Pancreas (tissue), 10 donors: ENCODE measurements around the gene PADI2. TPM values are rescaled to one million over a fixed set of nuclear protein-coding genes. Genes with fewer than 3 reads are reported as not detected.

Experiments
- ATAC-seq, 4 donors: fragments of 200-7000 bp; cut with Tn5 transposase; one replicate each; pipeline versions ENCODE4 v1.8.0 to v1.9.1; 2020; ENCODE audit warnings: mild to moderate bottlenecking in 4 of 4, moderate library complexity in 4 of 4
- DNase-seq, 6 donors: peaks; one replicate each; pipeline ENCODE4 v3.0.0-alpha.2; 2020
- FAIRE-seq: peaks from 2 replicates; lab custom pipeline; 2012; peaks lifted over from hg19 to GRCh38; lab: Jason Lieb, UNC
- H3K27ac ChIP-seq, 4 donors: fragments of 200-600 bp; sonication (generic); 1 replicate in 3 of 4; 2 replicates in 1 of 4; pipeline versions ENCODE4 v1.5.0 to v1.8.0; 2020
- H3K27me3 ChIP-seq, 4 donors: fragments of 200-600 bp; one replicate each; pipeline ENCODE4 v1.8.0; 2021
- H3K36me3 ChIP-seq, 3 donors: fragments of 200-600 bp; sonication (generic) in 1 of 3; one replicate each; pipeline versions ENCODE4 v1.5.0 to v1.8.0; 2020 to 2021
- H3K4me1 ChIP-seq, 3 donors: fragments of 200-600 bp; one replicate each; pipeline ENCODE4 v1.8.0; 2021
- H3K4me3 ChIP-seq, 4 donors: fragments of 200-600 bp; sonication (generic) in 2 of 4; one replicate each; pipeline versions ENCODE4 v1.5.0 to v1.8.0; 2020 to 2021
- H3K9me3 ChIP-seq, 4 donors: fragments of 200-600 bp; one replicate each; pipeline ENCODE4 v1.8.0; 2021
- CTCF ChIP-seq, 4 donors: fragments of 200-600 bp; sonication (generic) in 3 of 4; IDR thresholded peaks; one replicate each; pipeline versions ENCODE4 v1.5.0 to v1.8.0; 2021; ENCODE audit warnings: antibody characterized with exemption in 4 of 4
- WGBS, 2 donors: extraction: QIAGEN DNeasy Blood & Tissue Kit; methylation state at CpG; one replicate each; pipeline ENCODE4 v1.1.7; 2013; 5-methylcytosine and 5-hydroxymethylcytosine counted together
- intact Hi-C, 3 donors: fragments of 100-400 bp; cut with DNase I; formaldehyde crosslinking; loops; one replicate each; pipeline versions ENCODE4 v1.11.1 to v1.14.2; 2022
- polyA plus RNA-seq, 2 donors: library from polyadenylated mRNA; stranded (reverse); fragments of 200-250 nt; gene quantifications; one replicate each; pipeline ENCODE4 v1.2.3, GENCODE V29; 2013
- total RNA-seq, 6 donors: library from RNA; stranded (reverse); fragmentation: NEBNext Ultra II Directional in 4 of 6; extraction: Animal tissue kit (Norgen Biotek cat#: 25700) in 4 of 6; gene quantifications; one replicate each; pipeline versions ENCODE4 v1.2.1 to v1.2.4, GENCODE V29; 2021 to 2023
- donor health status: healthy with polysubstance abuse.
- donor health status: DM: no; HTN: no; CAD: no; lungs with moderate emphysema.
- donor health status: DM: no; HTN: no; CAD: no.
- donor health status: control.
- donor health status: control.
- donor health status: Bipolar disorder and iron deficiency.
- donor health status: DM: yes; HTN: yes; CAD: no.
- donor health status: DM: no; HTN: no; CAD: no.
- donor health status: DM: no; HTN: no; CAD: no.
- donor health status: DM: yes; HTN: yes; CAD: no.

Gene PADI2
- total and polyA plus RNA-seq, 8 donors: 0.42 to 10.0 (median 0.93) TPM

- no peak overlapping the region for H3K27ac ChIP-seq
- FAIRE-seq: no peak
- no peak for DNase-seq
- no peak for TF ChIP-seq CTCF (IDR thresholded peaks at IDR 0.05)
- intact Hi-C loops: loop anchor here in 1 of 3 donors (5.0 kb wide), 1 partner anchor 86 kb away; no protein-coding TSS in a partner anchor
- H3K4me1 ChIP-seq: peaks cover 0 to 8% (median 2%) of the 10 kb centered on the region in 3 donors
- H3K36me3 ChIP-seq: peaks cover 0 to 37% (median 0%) of the 10 kb centered on the region in 3 donors
- no peaks in the 10 kb centered on the region for H3K9me3 ChIP-seq
- no peaks in the 10 kb centered on the region for H3K27me3 ChIP-seq
- no peak overlapping the region for H3K4me3 ChIP-seq
- no peak for ATAC-seq
- 82 to 83% methylated on average over 5 of the region's 5 CpGs for WGBS, 2 donors
Measured at GRCh38 chr1:17043676-17044075, 75.6 kb downstream of the PADI2 start.

- DNase-seq: no peak
- Histone ChIP-seq H3K27ac (no peak overlapping the region), H3K27me3 (no peaks in the 10 kb centered on the region), H3K9me3 (no peaks in the 10 kb centered on the region), H3K4me3 (no peak overlapping the region), H3K4me1 (peaks cover 0 to 5% (median 0%) of the 10 kb centered on the region in 3 donors), H3K36me3 (peaks cover 0 to 38% (median 0%) of the 10 kb centered on the region in 3 donors)
- no peak for TF ChIP-seq CTCF (IDR thresholded peaks at IDR 0.05)
- 65 to 71% methylated on average over 1 of the region's 1 CpG for WGBS, 2 donors
- FAIRE-seq: no peak
- no peak for ATAC-seq
- intact Hi-C loops: loop anchor here in 1 of 3 donors (5.0 kb wide), 1 partner anchor 83 kb away; no protein-coding TSS in a partner anchor
Measured at GRCh38 chr1:17040135-17040534, 79.1 kb downstream of the PADI2 start.

GRCh38 chr1:17039522-17039921 is 79.7 kb downstream of the PADI2 start:
- intact Hi-C loops: no loop called here
- WGBS, 2 donors: 92 to 97% methylated on average over 2 of the region's 2 CpGs
- no peak overlapping the region for H3K27ac ChIP-seq
- peaks cover 0 to 5% (median 0%) of the 10 kb centered on the region in 3 donors for H3K4me1 ChIP-seq
- H3K4me3 ChIP-seq: no peak overlapping the region
- H3K36me3 ChIP-seq: peaks cover 0 to 35% (median 0%) of the 10 kb centered on the region in 3 donors
- H3K27me3 ChIP-seq: no peaks in the 10 kb centered on the region
- ATAC-seq (no peak), FAIRE-seq (peak; percentile 5), DNase-seq (no peak)
- no peak for TF ChIP-seq CTCF (IDR thresholded peaks at IDR 0.05)
- H3K9me3 ChIP-seq: no peaks in the 10 kb centered on the region

- Histone ChIP-seq H3K27me3 (no peaks in the 10 kb centered on the region), H3K36me3 (peaks cover 0 to 14% (median 4%) of the 10 kb centered on the region in 3 donors), H3K4me1 (peaks cover 0 to 28% (median 17%) of the 10 kb centered on the region in 3 donors), H3K27ac (no peak overlapping the region), H3K4me3 (no peak overlapping the region), H3K9me3 (no peaks in the 10 kb centered on the region)
- FAIRE-seq (no peak), DNase-seq (peak in 1 of 6 donors; percentile 6), ATAC-seq (no peak)
- TF ChIP-seq CTCF (IDR thresholded peaks at IDR 0.05): no peak
- intact Hi-C loops: no loop called here
- 80 to 81% methylated on average over 4 of the region's 4 CpGs for WGBS, 2 donors
Measured at GRCh38 chr1:17033481-17033880, 85.8 kb downstream of the PADI2 start.

- H3K27ac ChIP-seq: no peak overlapping the region
- WGBS, 2 donors: 68 to 79% methylated on average over 3 of the region's 3 CpGs
- no peak for DNase-seq
- peaks cover 0 to 14% (median 4%) of the 10 kb centered on the region in 3 donors for H3K36me3 ChIP-seq
- intact Hi-C loops: no loop called here
- no peak for FAIRE-seq
- H3K9me3 ChIP-seq: no peaks in the 10 kb centered on the region
- no peak for TF ChIP-seq CTCF (IDR thresholded peaks at IDR 0.05)
- no peaks in the 10 kb centered on the region for H3K27me3 ChIP-seq
- H3K4me1 ChIP-seq: peaks cover 0 to 32% (median 23%) of the 10 kb centered on the region in 3 donors
- no peak overlapping the region for H3K4me3 ChIP-seq
- ATAC-seq: no peak
Measured at GRCh38 chr1:17032741-17033140, 86.5 kb downstream of the PADI2 start.
